Suprapubic skin (tissue), 4 donors: ENCODE data around the gene IGF2BP3. TPM values are rescaled to one million over a fixed set of nuclear protein-coding genes. Genes with fewer than 3 reads are reported as not detected.

Experiments used
- DNase-seq, 2 donors: peaks; one replicate each; pipeline ENCODE4 v3.0.0-alpha.2; 2019; ENCODE audit warnings: low spot score in 2 of 2
- H3K27ac ChIP-seq: fragments of 200-600 bp; sonication (generic); one replicate; pipeline ENCODE4 v1.5.1; 2019
- H3K27me3 ChIP-seq: fragments of 200-600 bp; sonication (generic); one replicate; pipeline ENCODE4 v1.5.1; 2019
- H3K36me3 ChIP-seq: fragments of 200-600 bp; sonication (generic); one replicate; pipeline ENCODE4 v1.5.1; 2019
- H3K4me1 ChIP-seq: fragments of 200-600 bp; sonication (generic); one replicate; pipeline ENCODE4 v1.5.1; 2019
- H3K4me3 ChIP-seq: fragments of 200-600 bp; sonication (generic); one replicate; pipeline ENCODE4 v1.5.1; 2019; ENCODE audit warnings: mild to moderate bottlenecking
- H3K9me3 ChIP-seq: fragments of 200-600 bp; sonication (generic); one replicate; pipeline ENCODE4 v1.5.1; 2019
- CTCF ChIP-seq, 2 donors: fragments of 200-600 bp in 1 of 2; fragments of 450-650 bp in 1 of 2; sonication (generic) in 1 of 2; IDR thresholded peaks; one replicate each; pipeline ENCODE4 v1.5.1; 2016 to 2019; ENCODE audit warnings: antibody characterized with exemption in 2 of 2, mild to moderate bottlenecking in 1 of 2, moderate library complexity in 1 of 2
- EP300 ChIP-seq: sonication (generic); formaldehyde crosslinking; IDR thresholded peaks from one replicate; pipeline ENCODE4 v1.6.1; 2017; ENCODE audit warnings: antibody characterized with exemption
- POLR2A ChIP-seq, 2 donors: fragments of 450-650 bp; IDR thresholded peaks; one replicate each; pipeline ENCODE4 v1.6.1; 2017; ENCODE audit warnings: antibody characterized with exemption in 2 of 2, mild to moderate bottlenecking in 2 of 2, moderate library complexity in 2 of 2
- POLR2AphosphoS5 ChIP-seq, 3 donors: sonication (generic); formaldehyde crosslinking; IDR thresholded peaks; one replicate each; pipeline ENCODE4 v1.6.1; 2017; ENCODE audit warnings: antibody characterized with exemption in 3 of 3
- WGBS: methylation state at CpG from one replicate; pipeline ENCODE4 v1.1.5; 2018; 5-methylcytosine and 5-hydroxymethylcytosine counted together
- total RNA-seq, 4 donors: library from RNA; depleted of rRNA; stranded (reverse); fragments of >200 nt; gene quantifications; one replicate each; pipeline ENCODE4 v1.1.0, GENCODE V29; 2016

Gene IGF2BP3
- total RNA-seq, 4 donors from 2014 or later = 0.47 to 1.9 TPM; not detected in 2

- Histone ChIP-seq H3K9me3 (no peaks in the 10 kb centered on the region), H3K27me3 (no peaks in the 10 kb centered on the region), H3K4me3 (no peak overlapping the region), H3K27ac (no peak overlapping the region), H3K36me3 (no peaks in the 10 kb centered on the region), H3K4me1 (no peaks in the 10 kb centered on the region)
- no peak for TF ChIP-seq POLR2A (IDR thresholded peaks at IDR 0.05)
- TF ChIP-seq EP300 = no peak
- no peak for TF ChIP-seq POLR2AphosphoS5 (IDR thresholded peaks at IDR 0.05)
- no peak for TF ChIP-seq CTCF (IDR thresholded peaks at IDR 0.05)
- DNase-seq = no peak
Measured at GRCh38 chr7:23343102-23343501, 127.2 kb downstream of the IGF2BP3 start.

GRCh38 chr7:23341846-23342598 is 128.3 kb downstream of the IGF2BP3 start:
- no peak overlapping the region for H3K4me3 ChIP-seq
- H3K4me1 ChIP-seq = no peaks in the 10 kb centered on the region
- no peaks in the 10 kb centered on the region for H3K9me3 ChIP-seq
- H3K27ac ChIP-seq = no peak overlapping the region
- 74% methylated on average over 7 of the region's 7 CpGs for WGBS
- DNase-seq = no peak
- no peaks in the 10 kb centered on the region for H3K36me3 ChIP-seq
- no peak for TF ChIP-seq EP300
- no peak for TF ChIP-seq POLR2A (IDR thresholded peaks at IDR 0.05)
- TF ChIP-seq CTCF (IDR thresholded peaks at IDR 0.05) = no peak
- TF ChIP-seq POLR2AphosphoS5 (IDR thresholded peaks at IDR 0.05) = no peak
- H3K27me3 ChIP-seq = no peaks in the 10 kb centered on the region

GRCh38 chr7:23338863-23339262 is 131.4 kb downstream of the IGF2BP3 start:
- WGBS = 59% methylated on average over 2 of the region's 2 CpGs
- TF ChIP-seq POLR2A (IDR thresholded peaks at IDR 0.05) (no peak), POLR2AphosphoS5 (IDR thresholded peaks at IDR 0.05) (no peak), CTCF (IDR thresholded peaks at IDR 0.05) (no peak), EP300 (no peak)
- no peaks in the 10 kb centered on the region for H3K36me3 ChIP-seq
- no peak for DNase-seq
- H3K9me3 ChIP-seq = no peaks in the 10 kb centered on the region
- H3K27ac ChIP-seq = no peak overlapping the region
- no peak overlapping the region for H3K4me3 ChIP-seq
- H3K27me3 ChIP-seq = no peaks in the 10 kb centered on the region
- H3K4me1 ChIP-seq = peaks cover 15% of the 10 kb centered on the region

GRCh38 chr7:23338439-23338838 is 131.9 kb downstream of the IGF2BP3 start:
- Histone ChIP-seq H3K4me3 (no peak overlapping the region), H3K36me3 (no peaks in the 10 kb centered on the region), H3K4me1 (peaks cover 15% of the 10 kb centered on the region), H3K27me3 (no peaks in the 10 kb centered on the region), H3K27ac (no peak overlapping the region), H3K9me3 (no peaks in the 10 kb centered on the region)
- no peak for DNase-seq
- TF ChIP-seq POLR2AphosphoS5 (IDR thresholded peaks at IDR 0.05) = no peak
- TF ChIP-seq POLR2A (IDR thresholded peaks at IDR 0.05) = no peak
- TF ChIP-seq EP300 = no peak
- no peak for TF ChIP-seq CTCF (IDR thresholded peaks at IDR 0.05)
- WGBS = 64% methylated on average over 2 of the region's 2 CpGs

- Histone ChIP-seq H3K36me3 (no peaks in the 10 kb centered on the region), H3K9me3 (no peaks in the 10 kb centered on the region), H3K27ac (no peak overlapping the region), H3K4me3 (no peak overlapping the region), H3K27me3 (no peaks in the 10 kb centered on the region), H3K4me1 (peaks cover 15% of the 10 kb centered on the region)
- no peak for DNase-seq
- TF ChIP-seq CTCF (IDR thresholded peaks at IDR 0.05) = no peak
- no peak for TF ChIP-seq EP300
- TF ChIP-seq POLR2AphosphoS5 (IDR thresholded peaks at IDR 0.05) = no peak
- no peak for TF ChIP-seq POLR2A (IDR thresholded peaks at IDR 0.05)
Measured at GRCh38 chr7:23337374-23337773, 132.9 kb downstream of the IGF2BP3 start.
